ENCODE results near the gene NEXMIF.
A peak's percentile ranks its signal among the peaks of the same experiment; 100 is the strongest.
"Not testable (repeated sequence)": the region's sequence is repeated elsewhere in the genome, so short reads cannot be mapped to it uniquely, and the experiment has no call there.

The NEXMIF gene

GRCh38 chrX:74925225-74926088, at the start of gene NEXMIF:
NEXMIF (minus strand) TSS chrX:74925452.
- no peak for TF ChIP-seq ZNF274 (IDR thresholded peaks at IDR 0.05; ENCODE audit: low read depth, low read length)
- peak within 1 kb of the TSS; percentile 64; the same call in 1 of the 2 replicates for H3K4me3 ChIP-seq (ENCODE audit: low read length)

- not testable (repeated sequence) for H3K4me3 ChIP-seq (ENCODE audit: low read length)
These were observed 36.7 kb upstream of the NEXMIF start for GRCh38 chrX:74961962-74962361.

- H3K4me3 ChIP-seq (ENCODE audit: low read length): no peak overlapping the region
- TF ChIP-seq ZNF274 (IDR thresholded peaks at IDR 0.05; ENCODE audit: low read depth, low read length): no peak
These were observed 24.5 kb upstream of the NEXMIF start for GRCh38 chrX:74949717-74950116.

- no peak overlapping the region for H3K4me3 ChIP-seq (ENCODE audit: low read length)
- no peak for TF ChIP-seq ZNF274 (IDR thresholded peaks at IDR 0.05; ENCODE audit: low read depth, low read length)
These were observed 15.2 kb upstream of the NEXMIF start for GRCh38 chrX:74940414-74940813.

GRCh38 chrX:74931214-74931613, 6.0 kb upstream of the NEXMIF start:
- H3K4me3 ChIP-seq (ENCODE audit: low read length): no peak overlapping the region
- no peak for TF ChIP-seq ZNF274 (IDR thresholded peaks at IDR 0.05; ENCODE audit: low read depth, low read length)

GRCh38 chrX:74924449-74925224, 615 bp downstream of the NEXMIF start:
- peak overlapping the region; percentile 64; the same call in 1 of the 2 replicates for H3K4me3 ChIP-seq (ENCODE audit: low read length)
- TF ChIP-seq ZNF274 (IDR thresholded peaks at IDR 0.05; ENCODE audit: low read depth, low read length): no peak

GRCh38 chrX:74923942-74924448, 1.3 kb downstream of the NEXMIF start:
- peak overlapping the region; percentile 64 for H3K4me3 ChIP-seq (ENCODE audit: low read length)
- TF ChIP-seq ZNF274 (IDR thresholded peaks at IDR 0.05; ENCODE audit: low read depth, low read length): no peak

GRCh38 chrX:74922922-74923543, 2.2 kb downstream of the NEXMIF start:
- TF ChIP-seq ZNF274 (IDR thresholded peaks at IDR 0.05; ENCODE audit: low read depth, low read length): no peak
- H3K4me3 ChIP-seq (ENCODE audit: low read length): peak overlapping the region; percentile 64; the same call in 1 of the 2 replicates

GRCh38 chrX:74911494-74911893, 13.8 kb downstream of the NEXMIF start:
- no peak overlapping the region for H3K4me3 ChIP-seq (ENCODE audit: low read length)
- TF ChIP-seq ZNF274 (IDR thresholded peaks at IDR 0.05; ENCODE audit: low read depth, low read length): no peak

GRCh38 chrX:74906417-74906816, 18.8 kb downstream of the NEXMIF start:
- no peak for TF ChIP-seq ZNF274 (IDR thresholded peaks at IDR 0.05; ENCODE audit: low read depth, low read length)
- H3K4me3 ChIP-seq (ENCODE audit: low read length): no peak overlapping the region

GRCh38 chrX:74902806-74903205, 22.4 kb downstream of the NEXMIF start:
- TF ChIP-seq ZNF274 (IDR thresholded peaks at IDR 0.05; ENCODE audit: low read depth, low read length): no peak
- H3K4me3 ChIP-seq (ENCODE audit: low read length): no peak overlapping the region

- no peak for TF ChIP-seq ZNF274 (IDR thresholded peaks at IDR 0.05; ENCODE audit: low read depth, low read length)
These were observed 32.7 kb downstream of the NEXMIF start for GRCh38 chrX:74892561-74892960.

GRCh38 chrX:74890676-74891430, 34.4 kb downstream of the NEXMIF start:
- no peak overlapping the region for H3K4me3 ChIP-seq (ENCODE audit: low read length)

More at GRCh38 chrX:74892561-74892960, 32.7 kb downstream of the NEXMIF start:
- no peak overlapping the region for H3K4me3 ChIP-seq (ENCODE audit: low read length)

GRCh38 chrX:74882383-74882782, 42.9 kb downstream of the NEXMIF start:
- H3K4me3 ChIP-seq (ENCODE audit: low read length): not testable (repeated sequence)

More at GRCh38 chrX:74890676-74891430, 34.4 kb downstream of the NEXMIF start:
- no peak for TF ChIP-seq ZNF274 (IDR thresholded peaks at IDR 0.05; ENCODE audit: low read depth, low read length)
